ENCODE data around the gene LRSAM1. TPM values are rescaled to one million over a fixed set of nuclear protein-coding genes. Genes with fewer than 3 reads are reported as not detected.
A peak's percentile ranks its signal among the peaks of the same experiment; 100 is the strongest.

Gene LRSAM1
- total RNA-seq, 3 donors from 2014 or later: 16.8 to 29.0 (median 17.9) TPM

DNA sequence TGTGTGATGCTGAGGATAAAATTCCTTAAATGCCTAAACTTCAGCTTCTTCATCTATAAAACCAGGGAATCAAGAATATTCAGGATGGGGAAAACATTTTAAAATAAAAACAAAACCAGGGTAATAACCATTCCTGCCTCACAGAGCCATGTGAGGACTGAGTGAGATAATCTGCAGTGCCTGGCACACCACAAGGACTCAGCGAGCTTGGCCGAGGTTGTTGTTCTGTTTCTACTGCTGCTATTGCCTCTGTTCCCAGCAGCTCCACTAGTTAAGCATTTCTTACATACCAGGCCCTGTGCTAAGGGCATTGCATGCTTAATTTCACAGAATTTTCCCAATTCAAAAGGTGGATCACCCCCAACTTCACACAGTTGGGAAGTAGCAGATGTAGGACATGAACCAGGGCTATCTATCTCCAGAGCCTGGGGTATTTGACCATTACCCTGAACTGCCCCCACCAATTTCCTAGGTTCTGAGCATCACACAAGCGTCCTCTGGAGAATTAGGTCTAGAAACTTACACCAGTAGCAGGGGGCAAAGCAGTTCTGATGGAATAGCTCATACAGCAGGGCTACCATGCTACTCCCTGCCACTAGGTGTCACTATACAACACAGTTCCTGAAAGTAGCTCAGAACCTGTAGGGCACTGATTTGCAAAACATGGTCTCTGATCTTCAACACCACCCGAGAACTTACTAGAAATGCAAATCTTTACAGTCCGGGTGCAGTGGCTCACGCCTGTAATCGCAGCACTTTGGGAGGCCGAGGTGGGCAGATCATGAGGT lies 74.3 kb downstream of the LRSAM1 start:
- Histone ChIP-seq H3K4me1 (ENCODE audit: low read depth) (peaks cover 7% of the 10 kb centered on the region), H3K9me3 (peaks cover 18% of the 10 kb centered on the region), H3K36me3 (ENCODE audit: low read depth) (no peaks in the 10 kb centered on the region), H3K4me3 (no peak overlapping the region)
- DNase-seq (no peak), ATAC-seq (no peak)
- TF ChIP-seq, protein P1, sequence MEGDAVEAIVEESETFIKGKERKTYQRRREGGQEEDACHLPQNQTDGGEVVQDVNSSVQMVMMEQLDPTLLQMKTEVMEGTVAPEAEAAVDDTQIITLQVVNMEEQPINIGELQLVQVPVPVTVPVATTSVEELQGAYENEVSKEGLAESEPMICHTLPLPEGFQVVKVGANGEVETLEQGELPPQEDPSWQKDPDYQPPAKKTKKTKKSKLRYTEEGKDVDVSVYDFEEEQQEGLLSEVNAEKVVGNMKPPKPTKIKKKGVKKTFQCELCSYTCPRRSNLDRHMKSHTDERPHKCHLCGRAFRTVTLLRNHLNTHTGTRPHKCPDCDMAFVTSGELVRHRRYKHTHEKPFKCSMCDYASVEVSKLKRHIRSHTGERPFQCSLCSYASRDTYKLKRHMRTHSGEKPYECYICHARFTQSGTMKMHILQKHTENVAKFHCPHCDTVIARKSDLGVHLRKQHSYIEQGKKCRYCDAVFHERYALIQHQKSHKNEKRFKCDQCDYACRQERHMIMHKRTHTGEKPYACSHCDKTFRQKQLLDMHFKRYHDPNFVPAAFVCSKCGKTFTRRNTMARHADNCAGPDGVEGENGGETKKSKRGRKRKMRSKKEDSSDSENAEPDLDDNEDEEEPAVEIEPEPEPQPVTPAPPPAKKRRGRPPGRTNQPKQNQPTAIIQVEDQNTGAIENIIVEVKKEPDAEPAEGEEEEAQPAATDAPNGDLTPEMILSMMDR (IDR thresholded peaks at IDR 0.05): peak; percentile 33
- intact Hi-C loops (cut with DNase I, micrococcal nuclease): no loop called here

DNA sequence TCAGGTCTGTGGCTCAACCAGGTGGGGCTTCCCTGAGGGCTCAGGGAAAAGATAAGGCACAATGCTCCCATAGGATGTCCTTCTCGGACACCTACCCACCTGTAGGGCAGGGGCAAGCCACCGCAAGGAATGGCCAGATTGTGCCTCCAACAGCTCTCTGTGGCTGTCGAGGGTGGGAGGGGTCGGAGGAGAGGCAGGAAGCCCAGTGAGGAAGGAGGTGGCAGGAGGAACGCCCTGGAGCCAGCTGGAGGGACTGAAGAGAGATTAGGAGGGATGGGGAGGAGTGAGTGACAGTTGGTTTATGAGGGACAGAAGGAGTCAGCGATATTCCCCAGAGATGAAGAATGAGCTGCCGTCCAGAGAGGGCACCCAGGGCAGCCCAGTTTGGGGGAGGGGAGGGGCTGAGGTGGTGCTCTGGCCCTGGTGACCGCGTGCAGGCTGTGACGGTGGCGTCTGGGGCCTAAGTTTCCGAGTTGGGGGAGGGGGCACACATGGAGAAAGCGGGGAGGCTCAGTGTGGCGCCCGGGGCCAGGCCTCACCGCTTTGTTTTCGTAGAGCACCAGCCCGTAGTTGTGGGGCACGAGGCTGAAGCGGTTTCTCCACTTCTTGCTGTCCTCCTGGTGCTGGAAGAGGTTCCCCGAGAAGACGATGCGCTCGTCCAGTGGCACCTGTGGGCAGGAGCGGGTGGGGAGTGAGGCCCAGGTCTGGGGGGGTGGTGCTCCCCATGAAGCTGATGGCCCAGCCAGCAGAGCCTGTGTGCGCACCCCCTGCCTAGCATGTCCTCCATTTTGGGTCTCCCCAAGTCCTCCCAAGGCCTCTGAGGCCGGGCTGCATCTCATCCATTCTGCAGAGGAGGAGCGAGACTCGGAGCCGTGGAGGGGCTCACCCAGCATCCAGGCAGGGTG lies 75.6 kb downstream of the LRSAM1 start:
- DNase-seq (peak in 1 of 3 donors; percentile 22), ATAC-seq (no peak)
- no peak overlapping the region for H3K4me3 ChIP-seq
- peaks cover 7% of the 10 kb centered on the region for H3K4me1 ChIP-seq (ENCODE audit: low read depth)
- no peaks in the 10 kb centered on the region for H3K36me3 ChIP-seq (ENCODE audit: low read depth)
- TF ChIP-seq, protein P1 (IDR thresholded peaks at IDR 0.05): no peak
- peaks cover 18% of the 10 kb centered on the region for H3K9me3 ChIP-seq
- intact Hi-C loops (cut with DNase I, micrococcal nuclease): no loop called here

- TF ChIP-seq, protein P1 (IDR thresholded peaks at IDR 0.05): no peak
- H3K4me3 ChIP-seq: no peak overlapping the region
- ATAC-seq: no peak
- peaks cover 18% of the 10 kb centered on the region for H3K9me3 ChIP-seq
- peak in 1 of 3 donors; percentile 22 for DNase-seq
- no peaks in the 10 kb centered on the region for H3K36me3 ChIP-seq (ENCODE audit: low read depth)
- H3K4me1 ChIP-seq (ENCODE audit: low read depth): no peaks in the 10 kb centered on the region
- intact Hi-C loops (cut with DNase I, micrococcal nuclease): no loop called here
Measured at GRCh38 chr9:127527560-127528268, 76.4 kb downstream of the LRSAM1 start.

DNA sequence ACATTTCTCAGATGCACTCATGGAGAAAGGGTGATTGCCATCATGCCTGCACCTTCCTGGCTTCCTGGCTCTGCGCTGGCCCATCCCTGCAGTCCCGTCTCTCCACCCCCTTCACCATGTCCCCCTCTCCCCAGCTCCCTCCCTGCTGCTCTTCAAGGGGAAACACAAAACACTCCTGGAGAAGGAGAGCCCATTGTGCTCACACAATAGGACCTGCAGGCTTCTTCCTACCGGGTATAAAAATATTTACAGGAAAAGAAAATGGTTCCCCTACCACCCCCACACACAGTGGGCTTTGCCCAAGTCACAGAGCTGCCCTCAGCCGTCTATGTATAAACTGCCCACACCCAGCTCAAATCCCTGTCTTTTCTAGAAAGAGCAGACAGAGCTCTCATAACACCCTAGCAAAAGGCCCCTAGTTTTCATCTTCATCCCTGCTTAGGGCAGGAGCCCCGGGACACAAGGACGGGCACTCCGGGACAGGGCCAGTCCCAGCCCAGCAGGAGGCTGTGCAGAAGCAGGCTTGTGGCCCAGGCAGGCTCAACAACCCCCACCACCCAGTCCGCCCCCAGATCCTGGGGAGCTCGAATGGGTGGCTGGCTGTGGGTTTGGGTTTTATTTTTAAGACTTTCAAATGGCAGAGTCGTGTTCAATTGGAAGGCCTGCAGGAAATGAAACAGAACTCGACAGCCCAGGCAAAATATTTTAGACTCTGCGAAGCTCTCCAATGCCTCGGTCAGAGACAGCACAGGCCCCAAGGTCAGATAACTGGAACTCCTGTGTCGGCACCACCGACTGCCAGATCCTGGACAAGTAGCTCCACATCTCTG lies 77.3 kb downstream of the LRSAM1 start:
- intact Hi-C loops (cut with DNase I, micrococcal nuclease): no loop called here
- Histone ChIP-seq H3K9me3 (peaks cover 14% of the 10 kb centered on the region), H3K4me1 (ENCODE audit: low read depth) (no peaks in the 10 kb centered on the region), H3K4me3 (no peak overlapping the region), H3K36me3 (ENCODE audit: low read depth) (no peaks in the 10 kb centered on the region)
- DNase-seq (no peak), ATAC-seq (no peak)
- TF ChIP-seq, protein P1 (IDR thresholded peaks at IDR 0.05): no peak

DNA sequence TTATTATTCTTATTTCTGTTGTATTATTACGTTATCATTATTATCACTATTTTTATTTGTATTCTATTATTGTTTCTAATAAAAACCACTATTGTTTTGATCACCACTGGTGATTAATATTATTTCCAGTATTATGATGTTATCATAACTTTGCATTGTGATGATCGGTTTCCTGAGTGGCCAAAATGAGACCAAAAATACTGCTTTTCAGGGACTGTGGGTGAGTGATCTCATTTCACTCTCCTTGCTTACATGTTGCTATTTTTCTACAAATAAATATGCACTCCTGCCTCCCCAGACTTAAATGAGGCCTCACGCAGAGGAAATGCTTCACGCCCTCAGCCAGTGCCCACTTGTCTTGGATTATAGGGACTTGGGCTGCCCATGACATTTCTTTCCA lies 78.4 kb downstream of the LRSAM1 start:
- TF ChIP-seq, protein P1 (IDR thresholded peaks at IDR 0.05): no peak
- DNase-seq (no peak), ATAC-seq (no peak)
- Histone ChIP-seq H3K4me1 (ENCODE audit: low read depth) (no peaks in the 10 kb centered on the region), H3K9me3 (peaks cover 10% of the 10 kb centered on the region), H3K4me3 (no peak overlapping the region), H3K36me3 (ENCODE audit: low read depth) (no peaks in the 10 kb centered on the region)
- intact Hi-C loops (cut with DNase I, micrococcal nuclease): no loop called here
